Right lobe of liver (tissue), 6 donors: ENCODE measurements around the gene EPB41. TPM values are rescaled to one million over a fixed set of nuclear protein-coding genes. Genes with fewer than 3 reads are reported as not detected.

ENCODE experiments used
- ATAC-seq, 4 donors: fragments of 200-7000 bp; cut with Tn5 transposase; one replicate each; pipeline ENCODE4 v1.9.1; 2020; ENCODE audit warnings: mild to moderate bottlenecking in 4 of 4, moderate library complexity in 4 of 4
- DNase-seq, 3 donors: peaks; one replicate each; pipeline ENCODE4 v3.0.0-alpha.2; 2020
- H3K27ac ChIP-seq, 3 donors: fragments of 200-600 bp; one replicate each; pipeline ENCODE4 v1.8.0; 2022
- H3K27me3 ChIP-seq, 2 donors: fragments of 200-600 bp; one replicate each; pipeline ENCODE4 v1.8.0; 2022
- H3K36me3 ChIP-seq, 4 donors: fragments of 200-600 bp; sonication (generic) in 1 of 4; one replicate each; pipeline versions ENCODE4 v1.5.1 to v1.8.0; 2017 to 2022; ENCODE audit warnings: control low read depth in 1 of 4
- H3K4me1 ChIP-seq, 4 donors: fragments of 200-600 bp; sonication (generic) in 1 of 4; one replicate each; pipeline versions ENCODE4 v1.5.1 to v1.8.0; 2017 to 2022; ENCODE audit warnings: control low read depth in 1 of 4
- H3K4me3 ChIP-seq, 3 donors: fragments of 200-600 bp; one replicate each; pipeline ENCODE4 v1.8.0; 2022
- H3K9me3 ChIP-seq, 4 donors: fragments of 200-600 bp; sonication (generic) in 1 of 4; one replicate each; pipeline versions ENCODE4 v1.5.1 to v1.8.0; 2017 to 2022; ENCODE audit warnings: control low read depth in 1 of 4
- POLR2A ChIP-seq: fragments of 450-650 bp; IDR thresholded peaks from one replicate; pipeline ENCODE4 v1.6.1; 2017; ENCODE audit warnings: antibody characterized with exemption, mild to moderate bottlenecking
- WGBS: methylation state at CpG from one replicate; pipeline ENCODE4 v1.1.6; 2018; ENCODE audit warnings: low coverage, low lambda C conversion rate; ENCODE audit not compliant: insufficient coverage; ENCODE audit errors: missing lambda C conversion rate; 5-methylcytosine and 5-hydroxymethylcytosine counted together
- intact Hi-C, 2 donors: fragments of 100-400 bp; cut with DNase I; formaldehyde crosslinking; loops; one replicate each; pipeline versions ENCODE4 v1.11.2 to v1.14.1; 2022
- total RNA-seq, 6 experiments: library from RNA; depleted of rRNA in 2 of 6; stranded (reverse); fragments of >200 nt in 2 of 6; fragmentation: NEBNext Ultra II Directional in 3 of 6; extraction: Animal tissue kit (Norgen Biotek cat#: 25700) in 3 of 6; gene quantifications; one replicate each; pipeline versions ENCODE4 v1.1.0 to v1.2.4, GENCODE V29; 2016 to 2023
- TF ChIP-seq, protein P1 (sequence below), 4 donors: fragments of 200-600 bp in 3 of 4; fragments of 450-650 bp in 1 of 4; IDR thresholded peaks; one replicate each; pipeline versions ENCODE4 v1.5.1 to v1.8.0; 2016 to 2022; ENCODE audit warnings: antibody characterized with exemption in 4 of 4, mild to moderate bottlenecking in 2 of 4
- donor health status: DM: no; HTN: yes; CAD: no.
- donor health status: DM: no; HTN: no; CAD: no.
- donor health status: DM: no; HTN: no; CAD: no.
- donor health status: DM: no; HTN: yes; CAD: no.
- donor health status: DM: no; HTN: yes; CAD: no.

EPB41 gene
- total RNA-seq, 6 experiments from 2014 or later, result 35.3 to 58.7 (median 49.2) TPM

DNA sequence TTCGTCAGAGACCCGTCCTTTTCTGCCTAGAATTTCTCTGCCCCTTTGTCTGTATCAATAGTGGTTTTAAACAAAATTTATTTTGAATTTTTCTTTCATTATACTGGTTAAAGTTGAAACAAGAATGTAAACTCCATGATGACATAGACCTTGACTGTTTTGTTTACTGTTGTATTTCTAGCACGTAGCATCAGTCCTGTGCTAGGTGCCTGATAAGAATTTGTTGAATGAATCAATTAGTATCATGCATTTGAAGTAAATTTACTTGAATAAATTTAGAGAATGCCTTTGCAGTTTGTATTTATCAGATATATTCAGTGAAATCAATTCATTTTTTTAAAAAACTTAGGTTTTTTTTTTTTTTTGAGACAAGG is 69.9 kb downstream of the EPB41 start:
- Histone ChIP-seq H3K9me3 (no peaks in the 10 kb centered on the region), H3K27me3 (no peaks in the 10 kb centered on the region), H3K4me3 (no peak overlapping the region), H3K4me1 (peaks cover 0 to 22% (median 0%) of the 10 kb centered on the region in 4 donors), H3K36me3 (peaks cover 0 to 13% (median 0%) of the 10 kb centered on the region in 4 donors), H3K27ac (peak overlapping the region; percentile 78 to 85 (median 82))
- intact Hi-C loops, result loop anchor here in 1 of 2 donors (5.0 kb wide), 1 partner anchor 102 kb away; no protein-coding TSS in a partner anchor
- DNase-seq (no peak), ATAC-seq (peak; percentile 49 to 72 (median 51))
- 74% methylated on average over 3 of the region's 3 CpGs for WGBS
- TF ChIP-seq, protein P1, sequence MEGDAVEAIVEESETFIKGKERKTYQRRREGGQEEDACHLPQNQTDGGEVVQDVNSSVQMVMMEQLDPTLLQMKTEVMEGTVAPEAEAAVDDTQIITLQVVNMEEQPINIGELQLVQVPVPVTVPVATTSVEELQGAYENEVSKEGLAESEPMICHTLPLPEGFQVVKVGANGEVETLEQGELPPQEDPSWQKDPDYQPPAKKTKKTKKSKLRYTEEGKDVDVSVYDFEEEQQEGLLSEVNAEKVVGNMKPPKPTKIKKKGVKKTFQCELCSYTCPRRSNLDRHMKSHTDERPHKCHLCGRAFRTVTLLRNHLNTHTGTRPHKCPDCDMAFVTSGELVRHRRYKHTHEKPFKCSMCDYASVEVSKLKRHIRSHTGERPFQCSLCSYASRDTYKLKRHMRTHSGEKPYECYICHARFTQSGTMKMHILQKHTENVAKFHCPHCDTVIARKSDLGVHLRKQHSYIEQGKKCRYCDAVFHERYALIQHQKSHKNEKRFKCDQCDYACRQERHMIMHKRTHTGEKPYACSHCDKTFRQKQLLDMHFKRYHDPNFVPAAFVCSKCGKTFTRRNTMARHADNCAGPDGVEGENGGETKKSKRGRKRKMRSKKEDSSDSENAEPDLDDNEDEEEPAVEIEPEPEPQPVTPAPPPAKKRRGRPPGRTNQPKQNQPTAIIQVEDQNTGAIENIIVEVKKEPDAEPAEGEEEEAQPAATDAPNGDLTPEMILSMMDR (IDR thresholded peaks at IDR 0.05), result no peak
- TF ChIP-seq POLR2A, result no peak

DNA sequence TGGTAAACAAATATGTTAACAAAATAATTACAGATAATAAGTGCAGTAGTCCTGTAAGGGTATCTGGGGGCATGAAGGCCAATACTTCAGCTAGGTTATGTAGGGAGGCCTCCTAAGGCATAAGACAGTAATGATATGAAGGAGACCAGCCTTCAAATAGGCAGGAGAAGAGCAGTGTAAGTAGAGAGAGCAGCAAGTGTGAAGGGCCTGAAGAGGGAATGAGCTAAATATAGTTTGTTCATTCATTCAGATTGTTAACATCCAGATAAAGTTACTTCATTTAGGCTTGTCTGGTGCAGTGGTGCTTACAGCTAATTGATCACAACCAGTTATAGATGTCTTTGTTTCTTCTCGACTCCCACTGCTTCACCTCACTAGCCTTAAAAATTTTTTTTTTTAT is 71.1 kb downstream of the EPB41 start:
- Histone ChIP-seq H3K27ac (no peak overlapping the region), H3K36me3 (peaks cover 0 to 16% (median 0%) of the 10 kb centered on the region in 4 donors), H3K27me3 (no peaks in the 10 kb centered on the region), H3K4me3 (no peak overlapping the region), H3K4me1 (peaks cover 0 to 22% (median 0%) of the 10 kb centered on the region in 4 donors), H3K9me3 (no peaks in the 10 kb centered on the region)
- 100% methylated on average over 1 of the region's 1 CpG for WGBS
- ATAC-seq (no peak), DNase-seq (no peak)
- no peak for TF ChIP-seq POLR2A
- TF ChIP-seq, protein P1 (IDR thresholded peaks at IDR 0.05), result no peak
- intact Hi-C loops, result no loop called here

DNA sequence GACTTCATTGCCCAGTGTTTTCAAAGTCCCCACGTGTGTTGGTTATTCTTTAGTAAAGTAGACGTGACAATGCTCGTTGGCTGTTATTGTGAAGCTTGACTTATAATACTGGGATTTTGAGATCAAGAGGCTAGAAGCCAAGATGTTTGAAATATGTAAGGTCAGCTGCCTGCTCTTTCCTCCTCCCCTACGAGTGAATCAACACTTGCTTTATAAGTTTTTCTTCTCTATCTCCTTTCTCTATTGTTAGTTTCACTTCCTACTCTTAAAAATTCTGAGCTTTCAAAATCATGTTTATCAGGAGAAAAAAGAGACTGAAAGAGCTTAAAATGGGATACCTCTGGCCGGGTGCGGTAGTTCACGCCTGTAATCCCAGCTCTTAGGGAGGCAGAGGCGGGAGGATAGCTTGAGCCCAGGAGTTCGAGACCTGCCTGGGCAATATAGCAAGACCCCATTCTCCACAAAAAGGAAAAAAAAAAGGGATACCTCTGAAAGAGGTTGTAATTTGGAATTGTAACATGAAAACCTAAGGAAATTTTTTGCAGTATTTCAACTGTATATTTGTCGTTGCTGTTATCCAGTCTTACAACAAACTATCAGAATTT is 72.0 kb downstream of the EPB41 start:
- H3K36me3 ChIP-seq, result peaks cover 0 to 16% (median 0%) of the 10 kb centered on the region in 4 donors
- H3K27me3 ChIP-seq, result no peaks in the 10 kb centered on the region
- intact Hi-C loops, result no loop called here
- H3K4me1 ChIP-seq, result peaks cover 0 to 17% (median 0%) of the 10 kb centered on the region in 4 donors
- DNase-seq (no peak), ATAC-seq (peak in 2 of 4 donors; percentile 19 to 22)
- H3K4me3 ChIP-seq, result no peak overlapping the region
- no peaks in the 10 kb centered on the region for H3K9me3 ChIP-seq
- 53% methylated on average over 10 of the region's 10 CpGs for WGBS
- H3K27ac ChIP-seq, result no peak overlapping the region
- TF ChIP-seq, protein P1 (IDR thresholded peaks at IDR 0.05), result no peak
- TF ChIP-seq POLR2A, result no peak

DNA sequence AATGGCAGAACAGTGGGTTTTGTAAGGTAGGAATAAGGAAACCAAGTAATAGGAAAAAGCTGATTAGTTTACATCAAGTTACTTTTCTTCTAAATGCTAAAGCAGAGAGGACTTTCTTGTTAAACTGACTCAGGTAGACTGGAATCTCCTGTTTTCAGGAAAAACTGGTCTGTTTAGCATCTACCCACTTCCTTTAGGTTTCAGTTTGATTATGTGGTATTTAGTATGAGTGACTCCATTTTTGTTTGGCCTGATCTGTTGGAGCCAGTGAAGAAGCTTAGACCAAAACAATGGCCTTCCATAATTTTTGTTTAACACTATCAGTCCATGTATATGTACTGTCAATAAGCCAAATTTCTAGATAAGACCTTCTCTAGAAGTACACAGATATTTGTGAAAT is 88.4 kb downstream of the EPB41 start:
- Histone ChIP-seq H3K27me3 (no peaks in the 10 kb centered on the region), H3K36me3 (no peaks in the 10 kb centered on the region), H3K9me3 (no peaks in the 10 kb centered on the region), H3K4me1 (no peaks in the 10 kb centered on the region), H3K4me3 (no peak overlapping the region), H3K27ac (no peak overlapping the region)
- intact Hi-C loops, result no loop called here
- ATAC-seq (no peak), DNase-seq (no peak)
- TF ChIP-seq, protein P1 (IDR thresholded peaks at IDR 0.05), result no peak
